ENCODE measurements around the gene EFCAB11.

GRCh38 chr14:89833661-89834060, 120.9 kb downstream of the EFCAB11 start:
- TF ChIP-seq POLR2A (IDR thresholded peaks at IDR 0.05; ENCODE audit: low read length) (no peak), GATA1 (IDR thresholded peaks at IDR 0.05; ENCODE audit: low read depth, low read length) (no peak)

All from erythroblast (primary cell).